Esophagus muscularis mucosa (tissue), 4 donors: ENCODE results near the gene TMEM219.

ENCODE experiments used
- EP300 ChIP-seq: sonication (generic); formaldehyde crosslinking; IDR thresholded peaks from one replicate; pipeline ENCODE4 v1.6.1; 2017; ENCODE audit warnings: antibody characterized with exemption
- POLR2A ChIP-seq: fragments of 450-650 bp; IDR thresholded peaks from one replicate; pipeline ENCODE4 v1.6.1; 2017; ENCODE audit warnings: antibody characterized with exemption, moderate library complexity, mild to moderate bottlenecking, low read depth
- POLR2AphosphoS5 ChIP-seq, 2 donors: sonication (generic); formaldehyde crosslinking; IDR thresholded peaks; one replicate each; pipeline ENCODE4 v1.6.1; 2017; ENCODE audit warnings: antibody characterized with exemption in 2 of 2
- TF ChIP-seq, protein P1 (sequence below), 3 experiments: fragments of 200-600 bp in 2 of 3; fragments of 450-650 bp in 1 of 3; sonication (generic) in 2 of 3; IDR thresholded peaks; one replicate each; pipeline ENCODE4 v1.5.1; 2017 to 2019; ENCODE audit warnings: antibody characterized with exemption in 3 of 3, mild to moderate bottlenecking in 2 of 3, moderate library complexity in 1 of 3

DNA sequence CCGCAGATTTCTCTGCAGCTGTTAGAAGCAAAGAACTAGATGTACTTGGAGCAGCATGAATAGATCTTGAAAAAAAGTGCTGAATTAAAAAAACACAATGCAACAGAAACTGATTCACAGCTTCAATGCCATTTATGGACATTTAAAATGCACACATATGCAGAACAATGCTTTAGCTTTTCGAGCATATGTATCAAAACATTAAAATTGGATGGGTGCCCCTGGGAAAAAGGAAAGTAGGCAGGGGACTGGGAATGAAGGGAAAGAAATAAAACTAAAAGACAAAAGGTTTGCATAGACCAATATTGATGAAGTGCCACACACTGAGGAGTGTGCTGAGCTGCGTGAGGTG lies 40.9 kb upstream of the TMEM219 start:
- TF ChIP-seq EP300 (no peak), POLR2A (no peak), POLR2AphosphoS5 (IDR thresholded peaks at IDR 0.05) (no peak)
- TF ChIP-seq, protein P1, sequence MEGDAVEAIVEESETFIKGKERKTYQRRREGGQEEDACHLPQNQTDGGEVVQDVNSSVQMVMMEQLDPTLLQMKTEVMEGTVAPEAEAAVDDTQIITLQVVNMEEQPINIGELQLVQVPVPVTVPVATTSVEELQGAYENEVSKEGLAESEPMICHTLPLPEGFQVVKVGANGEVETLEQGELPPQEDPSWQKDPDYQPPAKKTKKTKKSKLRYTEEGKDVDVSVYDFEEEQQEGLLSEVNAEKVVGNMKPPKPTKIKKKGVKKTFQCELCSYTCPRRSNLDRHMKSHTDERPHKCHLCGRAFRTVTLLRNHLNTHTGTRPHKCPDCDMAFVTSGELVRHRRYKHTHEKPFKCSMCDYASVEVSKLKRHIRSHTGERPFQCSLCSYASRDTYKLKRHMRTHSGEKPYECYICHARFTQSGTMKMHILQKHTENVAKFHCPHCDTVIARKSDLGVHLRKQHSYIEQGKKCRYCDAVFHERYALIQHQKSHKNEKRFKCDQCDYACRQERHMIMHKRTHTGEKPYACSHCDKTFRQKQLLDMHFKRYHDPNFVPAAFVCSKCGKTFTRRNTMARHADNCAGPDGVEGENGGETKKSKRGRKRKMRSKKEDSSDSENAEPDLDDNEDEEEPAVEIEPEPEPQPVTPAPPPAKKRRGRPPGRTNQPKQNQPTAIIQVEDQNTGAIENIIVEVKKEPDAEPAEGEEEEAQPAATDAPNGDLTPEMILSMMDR (IDR thresholded peaks at IDR 0.05) = no peak
